Cardiac muscle cell (in vitro differentiated cells and primary cell): ENCODE results near the gene NDUFAF3. TPM values are rescaled to one million over a fixed set of nuclear protein-coding genes. Genes with fewer than 3 reads are reported as not detected.

Experiments
- DNase-seq, 2 donors: peaks; one replicate each; pipeline versions ENCODE4 v3.0.0 to v3.0.0-alpha.2; 2010 to 2017; ENCODE audit warnings: low read depth in 1 of 2, low spot score in 1 of 2
- H3K27ac ChIP-seq: fragments of 200-600 bp; sonication (generic); 2 replicates; pipeline ENCODE4 v1.5.1; 2016
- H3K27me3 ChIP-seq: fragments of 200-600 bp; sonication (generic); 2 replicates; pipeline ENCODE4 v1.6.0; 2016; ENCODE audit warnings: control low read depth
- H3K36me3 ChIP-seq: fragments of 200-600 bp; sonication (generic); 2 replicates; pipeline ENCODE4 v1.5.1; 2016; ENCODE audit warnings: control low read depth
- H3K4me1 ChIP-seq: fragments of 200-600 bp; sonication (generic); 2 replicates; pipeline ENCODE4 v1.8.1; 2017; ENCODE audit warnings: low read depth, mild to moderate bottlenecking, mixed run types
- H3K4me3 ChIP-seq: fragments of 200-600 bp; sonication (generic); 2 replicates; pipeline ENCODE4 v1.5.1; 2016; ENCODE audit warnings: mild to moderate bottlenecking
- H3K9me3 ChIP-seq: fragments of 200-600 bp; sonication (generic); 2 replicates; pipeline ENCODE4 v1.5.1; 2017; ENCODE audit warnings: low read depth, mild to moderate bottlenecking, control low read depth
- polyA plus RNA-seq: library from polyadenylated mRNA; unstranded; fragments of >200 nt; fragmentation: Nextera tagmentation; extraction: Ambion mirVana; gene quantifications from 2 replicates; pipeline ENCODE4 v1.2.1, GENCODE V29; 2016
- total RNA-seq: library from RNA; depleted of rRNA; stranded (reverse); fragments of >200 nt; gene quantifications from 2 replicates; pipeline ENCODE4 v1.2.3, GENCODE V29; 2016
- TF ChIP-seq, protein P1 (sequence below): IDR thresholded peaks from 2 replicates; pipeline ENCODE4 v1.5.1; 2012; ENCODE audit warnings: low read depth, mild to moderate bottlenecking, low read length

NDUFAF3 gene, protein sequence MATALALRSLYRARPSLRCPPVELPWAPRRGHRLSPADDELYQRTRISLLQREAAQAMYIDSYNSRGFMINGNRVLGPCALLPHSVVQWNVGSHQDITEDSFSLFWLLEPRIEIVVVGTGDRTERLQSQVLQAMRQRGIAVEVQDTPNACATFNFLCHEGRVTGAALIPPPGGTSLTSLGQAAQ
- total RNA-seq = 217 and 361 TPM in 2 replicates
- 280 and 310 TPM in 2 replicates for polyA plus RNA-seq

DNA sequence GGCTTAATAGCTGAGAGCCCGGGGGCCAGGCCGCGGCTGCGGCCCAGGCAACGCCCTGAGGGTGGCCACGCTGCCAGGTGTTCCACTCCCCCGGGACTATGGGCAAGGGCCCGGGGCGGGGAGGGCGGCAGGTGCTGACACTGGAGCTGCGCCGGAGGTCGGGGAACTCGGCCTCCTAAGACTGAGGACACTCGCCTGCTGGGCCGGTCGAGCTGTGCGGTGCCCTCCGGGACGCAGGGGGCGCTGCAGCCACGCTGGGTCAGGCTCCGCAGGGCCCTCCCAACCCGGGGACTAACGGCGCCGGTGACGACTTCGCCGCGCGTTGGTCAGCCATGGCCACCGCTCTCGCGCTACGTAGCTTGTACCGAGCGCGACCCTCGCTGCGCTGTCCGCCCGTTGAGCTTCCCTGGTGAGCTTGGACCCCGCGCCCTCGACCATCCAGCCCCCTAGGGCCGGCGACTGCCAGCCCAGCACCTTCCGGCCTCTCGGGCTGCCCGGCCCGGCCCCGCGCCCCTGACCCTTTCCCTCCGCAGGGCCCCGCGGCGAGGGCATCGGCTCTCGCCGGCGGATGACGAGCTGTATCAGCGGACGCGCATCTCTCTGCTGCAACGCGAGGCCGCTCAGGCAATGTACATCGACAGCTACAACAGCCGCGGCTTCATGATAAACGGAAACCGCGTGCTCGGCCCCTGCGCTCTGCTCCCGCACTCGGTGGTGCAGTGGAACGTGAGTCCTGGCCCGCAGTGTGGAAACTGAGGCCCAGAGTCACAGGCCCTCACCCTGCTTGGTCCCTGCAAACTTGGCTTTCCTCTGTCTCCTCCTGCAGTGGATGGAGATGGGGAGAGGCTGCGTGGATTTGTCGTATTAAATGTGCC is at the start of gene NDUFAF3:
TSS of gene NDUFAF3 (plus strand) at position 309 of the 875 bp plus-strand sequence. CDS start at position 333, 24 bp downstream.
- TF ChIP-seq, protein P1, sequence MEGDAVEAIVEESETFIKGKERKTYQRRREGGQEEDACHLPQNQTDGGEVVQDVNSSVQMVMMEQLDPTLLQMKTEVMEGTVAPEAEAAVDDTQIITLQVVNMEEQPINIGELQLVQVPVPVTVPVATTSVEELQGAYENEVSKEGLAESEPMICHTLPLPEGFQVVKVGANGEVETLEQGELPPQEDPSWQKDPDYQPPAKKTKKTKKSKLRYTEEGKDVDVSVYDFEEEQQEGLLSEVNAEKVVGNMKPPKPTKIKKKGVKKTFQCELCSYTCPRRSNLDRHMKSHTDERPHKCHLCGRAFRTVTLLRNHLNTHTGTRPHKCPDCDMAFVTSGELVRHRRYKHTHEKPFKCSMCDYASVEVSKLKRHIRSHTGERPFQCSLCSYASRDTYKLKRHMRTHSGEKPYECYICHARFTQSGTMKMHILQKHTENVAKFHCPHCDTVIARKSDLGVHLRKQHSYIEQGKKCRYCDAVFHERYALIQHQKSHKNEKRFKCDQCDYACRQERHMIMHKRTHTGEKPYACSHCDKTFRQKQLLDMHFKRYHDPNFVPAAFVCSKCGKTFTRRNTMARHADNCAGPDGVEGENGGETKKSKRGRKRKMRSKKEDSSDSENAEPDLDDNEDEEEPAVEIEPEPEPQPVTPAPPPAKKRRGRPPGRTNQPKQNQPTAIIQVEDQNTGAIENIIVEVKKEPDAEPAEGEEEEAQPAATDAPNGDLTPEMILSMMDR = peak; percentile 90
- Histone ChIP-seq H3K27me3 (no peaks in the 10 kb centered on the region), H3K4me1 (peaks cover 15% of the 10 kb centered on the region), H3K9me3 (no peaks in the 10 kb centered on the region), H3K27ac (peak within 1 kb of the TSS; percentile 96), H3K36me3 (peaks cover 27% of the 10 kb centered on the region), H3K4me3 (peak within 1 kb of the TSS; percentile 55)
- DNase-seq = peak; percentile 95 to 96

DNA sequence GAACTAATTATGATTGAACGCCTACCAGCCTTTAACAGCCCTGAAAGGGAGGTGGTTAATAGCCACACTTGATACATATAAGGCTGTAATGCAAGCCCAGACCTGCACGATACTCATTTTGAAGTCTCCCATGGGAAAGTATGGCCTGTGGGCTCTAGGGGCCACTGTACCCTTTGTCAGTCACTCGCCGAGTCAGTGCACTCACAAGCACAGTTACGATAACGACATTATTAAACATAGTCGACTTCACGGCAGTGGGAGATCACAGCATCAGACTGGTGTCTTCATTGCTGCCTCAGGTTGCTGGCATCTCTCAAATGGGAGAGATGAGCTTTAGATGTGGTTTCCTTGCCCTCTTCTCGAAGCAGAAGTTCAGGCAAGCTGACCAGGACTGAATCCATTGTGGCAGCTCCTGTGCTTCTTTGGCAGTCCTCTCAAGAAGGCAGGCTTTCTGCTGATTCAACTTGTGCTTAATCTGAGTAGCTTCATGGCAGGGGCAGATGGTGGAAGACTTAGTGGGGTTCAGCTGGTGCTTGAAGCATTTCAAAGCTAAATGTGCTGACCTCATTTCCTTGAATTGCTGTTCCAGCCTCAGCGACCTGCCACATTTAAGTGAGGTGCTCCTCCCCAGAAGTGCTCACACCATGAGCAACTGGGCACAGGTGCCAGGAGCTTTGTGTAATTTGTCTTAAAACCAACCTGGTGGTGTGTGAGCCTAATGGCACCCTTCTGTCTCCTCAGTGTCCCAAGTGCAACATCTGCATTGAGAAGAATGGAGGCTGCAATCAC is 47.7 kb upstream of the NDUFAF3 start:
- Histone ChIP-seq H3K27me3 (no peaks in the 10 kb centered on the region), H3K27ac (no peak overlapping the region), H3K36me3 (peaks cover 61% of the 10 kb centered on the region), H3K4me1 (no peaks in the 10 kb centered on the region), H3K9me3 (no peaks in the 10 kb centered on the region), H3K4me3 (no peak overlapping the region)
- no peak for DNase-seq
- TF ChIP-seq, protein P1 = no peak

DNA sequence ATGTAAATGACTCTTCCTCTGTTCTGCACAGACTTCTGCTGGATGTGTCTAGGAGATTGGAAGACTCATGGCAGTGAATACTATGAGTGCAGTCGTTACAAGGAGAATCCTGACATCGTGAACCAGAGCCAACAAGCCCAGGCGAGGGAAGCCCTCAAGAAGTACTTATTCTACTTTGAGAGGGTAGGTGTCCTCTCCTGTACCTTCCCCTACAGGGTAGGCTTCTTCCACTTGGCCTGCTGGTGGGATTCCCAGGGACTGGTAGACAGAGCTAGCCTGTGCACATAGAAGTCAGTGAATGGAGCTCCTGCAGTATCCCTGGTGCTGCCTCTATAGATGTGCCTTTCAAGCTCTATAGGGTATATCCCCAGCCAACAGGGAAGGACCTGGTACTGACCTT is 42.5 kb upstream of the NDUFAF3 start:
- Histone ChIP-seq H3K4me1 (no peaks in the 10 kb centered on the region), H3K4me3 (no peak overlapping the region), H3K27ac (no peak overlapping the region), H3K36me3 (peaks cover 56% of the 10 kb centered on the region), H3K9me3 (no peaks in the 10 kb centered on the region), H3K27me3 (no peaks in the 10 kb centered on the region)
- TF ChIP-seq, protein P1 = no peak
- no peak for DNase-seq

DNA sequence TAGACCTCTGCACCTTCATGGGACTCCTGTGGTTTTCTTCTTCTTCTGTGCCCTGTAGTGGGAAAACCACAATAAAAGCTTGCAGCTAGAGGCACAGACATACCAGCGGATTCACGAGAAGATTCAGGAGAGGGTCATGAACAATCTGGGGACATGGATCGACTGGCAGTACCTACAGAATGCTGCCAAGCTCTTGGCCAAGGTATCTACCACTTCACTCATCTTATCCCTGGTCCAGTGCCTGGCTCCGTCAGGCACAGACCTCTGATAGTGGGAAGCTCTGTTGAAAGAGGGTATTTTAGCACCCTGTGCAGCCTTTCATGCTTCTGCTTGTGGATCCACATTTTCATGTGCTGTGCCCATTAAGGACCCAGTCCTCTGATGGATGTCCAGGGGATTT is 41.6 kb upstream of the NDUFAF3 start:
- no peak for DNase-seq
- Histone ChIP-seq H3K4me3 (no peak overlapping the region), H3K9me3 (no peaks in the 10 kb centered on the region), H3K36me3 (peaks cover 47% of the 10 kb centered on the region), H3K27ac (no peak overlapping the region), H3K4me1 (no peaks in the 10 kb centered on the region), H3K27me3 (no peaks in the 10 kb centered on the region)
- TF ChIP-seq, protein P1 = no peak

DNA sequence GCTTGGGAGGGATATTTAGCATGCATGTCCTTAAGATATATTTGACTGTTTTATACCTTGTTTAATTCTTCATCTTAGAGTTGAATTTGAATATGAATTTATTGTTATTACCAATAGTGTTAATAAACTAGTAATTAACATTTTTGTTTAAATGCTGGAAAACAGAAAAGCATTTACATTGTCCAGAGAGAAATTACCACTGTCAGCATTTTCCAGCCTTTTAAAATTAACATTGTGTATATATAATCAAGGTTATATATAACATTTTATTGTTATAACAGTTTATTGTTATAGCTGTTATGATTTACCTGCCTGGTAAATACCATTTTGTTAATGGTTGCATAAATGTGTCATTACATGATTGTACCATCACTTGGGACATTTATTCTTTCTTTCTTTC is 39.9 kb upstream of the NDUFAF3 start:
- Histone ChIP-seq H3K27ac (no peak overlapping the region), H3K4me1 (no peaks in the 10 kb centered on the region), H3K4me3 (no peak overlapping the region), H3K27me3 (no peaks in the 10 kb centered on the region), H3K9me3 (no peaks in the 10 kb centered on the region), H3K36me3 (peaks cover 40% of the 10 kb centered on the region)
- DNase-seq = no peak
- TF ChIP-seq, protein P1 = no peak
